GM12873 (cell line): ENCODE measurements around the gene LCN15.

Experiments used
- TF ChIP-seq, protein P1 (sequence below): IDR thresholded peaks from 2 replicates; pipeline ENCODE4 v1.5.1; 2012; ENCODE audit warnings: low read depth, mild to moderate bottlenecking, moderate library complexity, low read length, control low read depth; ENCODE audit not compliant: insufficient read depth; ENCODE audit errors: missing control alignments

The LCN15 gene

DNA sequence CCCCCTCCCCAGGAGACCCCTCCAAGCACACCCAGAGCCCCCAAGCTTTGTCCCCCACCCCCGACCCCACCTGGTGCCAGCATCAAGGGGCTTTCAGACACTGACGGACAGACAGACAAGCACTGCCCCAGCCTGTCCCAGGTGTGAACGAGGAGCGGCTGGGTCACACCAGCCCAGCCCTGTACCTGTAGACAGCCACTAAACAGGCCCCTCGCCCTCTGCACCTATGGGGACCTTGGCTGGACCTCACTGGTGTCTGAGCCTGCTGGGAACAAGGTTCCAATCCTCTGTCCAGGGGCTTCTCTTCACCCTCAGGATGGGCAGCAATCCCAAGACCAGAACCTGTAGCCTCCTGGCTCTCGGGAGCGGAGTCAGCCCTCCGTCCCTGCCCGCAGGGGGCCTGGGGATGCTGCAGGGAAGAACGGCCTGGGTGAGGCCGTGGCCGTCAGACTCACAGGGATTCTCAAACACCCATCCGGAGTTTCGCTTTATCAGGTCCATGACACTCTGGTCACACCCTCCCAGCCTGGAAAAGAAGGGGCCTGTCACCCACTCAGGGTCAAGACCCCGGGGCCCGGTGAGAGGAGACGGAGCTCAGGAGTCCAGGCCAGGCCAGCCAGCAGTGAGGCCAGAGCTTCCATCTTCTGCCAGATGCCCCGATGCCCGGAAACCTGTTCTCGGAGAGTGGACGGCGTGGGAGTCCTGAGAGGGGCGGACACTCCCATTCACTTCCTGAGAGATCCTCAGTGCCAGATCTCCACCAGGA is 18.7 kb downstream of the LCN15 start:
- TF ChIP-seq, protein P1, sequence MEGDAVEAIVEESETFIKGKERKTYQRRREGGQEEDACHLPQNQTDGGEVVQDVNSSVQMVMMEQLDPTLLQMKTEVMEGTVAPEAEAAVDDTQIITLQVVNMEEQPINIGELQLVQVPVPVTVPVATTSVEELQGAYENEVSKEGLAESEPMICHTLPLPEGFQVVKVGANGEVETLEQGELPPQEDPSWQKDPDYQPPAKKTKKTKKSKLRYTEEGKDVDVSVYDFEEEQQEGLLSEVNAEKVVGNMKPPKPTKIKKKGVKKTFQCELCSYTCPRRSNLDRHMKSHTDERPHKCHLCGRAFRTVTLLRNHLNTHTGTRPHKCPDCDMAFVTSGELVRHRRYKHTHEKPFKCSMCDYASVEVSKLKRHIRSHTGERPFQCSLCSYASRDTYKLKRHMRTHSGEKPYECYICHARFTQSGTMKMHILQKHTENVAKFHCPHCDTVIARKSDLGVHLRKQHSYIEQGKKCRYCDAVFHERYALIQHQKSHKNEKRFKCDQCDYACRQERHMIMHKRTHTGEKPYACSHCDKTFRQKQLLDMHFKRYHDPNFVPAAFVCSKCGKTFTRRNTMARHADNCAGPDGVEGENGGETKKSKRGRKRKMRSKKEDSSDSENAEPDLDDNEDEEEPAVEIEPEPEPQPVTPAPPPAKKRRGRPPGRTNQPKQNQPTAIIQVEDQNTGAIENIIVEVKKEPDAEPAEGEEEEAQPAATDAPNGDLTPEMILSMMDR = no peak

GRCh38 chr9:136744773-136745172 is 19.5 kb downstream of the LCN15 start:
- TF ChIP-seq, protein P1 = no peak

- TF ChIP-seq, protein P1 = no peak
These were observed 20.6 kb downstream of the LCN15 start for GRCh38 chr9:136743639-136744211.

GRCh38 chr9:136742591-136743391 is 21.5 kb downstream of the LCN15 start, which contains the start of gene LCN10:
LCN10 (minus strand) TSS chr9:136742940; CDS start chr9:136742903, 37 bp downstream.
- TF ChIP-seq, protein P1 = no peak

GRCh38 chr9:136741883-136742571 is 22.3 kb downstream of the LCN15 start:
- TF ChIP-seq, protein P1 = no peak

GRCh38 chr9:136740971-136741882 is 23.1 kb downstream of the LCN15 start:
- TF ChIP-seq, protein P1 = no peak
